ENCODE data around the gene MRPL14.
A peak's percentile ranks its signal among the peaks of the same experiment; 100 is the strongest.
"Not testable (repeated sequence)": the region's sequence is repeated elsewhere in the genome, so short reads cannot be mapped to it uniquely, and the experiment has no call there.

The MRPL14 gene

DNA sequence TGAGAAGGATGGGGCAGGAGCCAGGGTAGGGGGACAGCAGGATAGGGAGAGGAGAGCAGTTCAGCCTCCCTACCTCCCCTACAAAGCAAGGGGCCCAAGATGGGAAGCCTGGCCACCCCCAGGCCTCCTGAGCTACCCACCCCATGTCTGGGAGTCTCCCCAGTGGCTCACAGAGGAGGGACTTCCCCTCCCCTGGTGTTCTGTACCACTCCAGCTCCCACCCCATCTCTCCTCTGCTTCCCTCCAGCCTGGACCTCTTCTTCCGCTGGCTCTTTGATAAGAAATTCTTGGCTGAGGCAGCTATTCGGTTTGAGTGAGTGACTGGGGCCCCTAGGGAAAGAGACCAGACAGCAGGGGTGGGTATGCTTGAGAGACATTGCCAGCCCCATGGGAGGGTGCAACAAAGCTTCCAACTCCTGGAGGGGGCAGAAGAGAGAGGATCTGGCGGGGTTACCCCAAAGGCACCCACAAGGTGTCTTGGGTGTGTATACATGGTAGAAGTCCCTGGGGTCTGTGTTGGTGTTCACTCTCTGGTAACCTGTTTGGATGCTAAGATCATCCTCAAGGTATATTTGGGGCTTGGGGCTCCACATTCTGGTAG lies 23.2 kb upstream of the MRPL14 start:
- DNase-seq: no peak

DNA sequence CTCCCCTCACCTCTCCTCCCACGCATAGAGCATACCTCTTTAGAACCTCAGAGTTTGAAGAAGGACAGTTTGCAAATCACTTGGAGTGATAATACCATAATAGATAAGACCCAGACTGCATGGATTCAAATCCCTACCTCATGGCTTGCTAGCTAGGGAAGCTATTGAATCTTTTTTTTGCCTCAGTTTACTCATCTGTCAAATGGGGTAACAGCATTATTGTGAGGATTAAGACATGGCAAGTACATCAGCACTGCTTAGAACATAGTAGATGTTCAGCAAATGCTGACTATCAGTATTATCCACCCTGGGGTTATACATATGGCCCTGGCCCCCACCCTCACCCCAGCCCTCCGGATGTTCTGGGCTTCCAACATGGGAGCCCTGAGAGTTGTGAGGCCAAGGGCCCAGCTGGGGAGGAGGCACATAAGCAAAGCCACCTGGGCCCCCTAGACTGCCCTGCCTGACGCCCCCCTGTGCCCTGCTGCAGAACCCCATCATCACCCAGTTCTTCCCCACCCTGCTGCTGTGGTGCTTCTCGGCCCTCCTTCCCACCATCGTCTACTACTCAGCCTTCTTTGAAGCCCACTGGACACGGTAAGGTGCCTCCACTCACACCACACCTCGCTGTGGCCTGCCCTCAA lies 22.2 kb upstream of the MRPL14 start:
- no peak for DNase-seq

DNA sequence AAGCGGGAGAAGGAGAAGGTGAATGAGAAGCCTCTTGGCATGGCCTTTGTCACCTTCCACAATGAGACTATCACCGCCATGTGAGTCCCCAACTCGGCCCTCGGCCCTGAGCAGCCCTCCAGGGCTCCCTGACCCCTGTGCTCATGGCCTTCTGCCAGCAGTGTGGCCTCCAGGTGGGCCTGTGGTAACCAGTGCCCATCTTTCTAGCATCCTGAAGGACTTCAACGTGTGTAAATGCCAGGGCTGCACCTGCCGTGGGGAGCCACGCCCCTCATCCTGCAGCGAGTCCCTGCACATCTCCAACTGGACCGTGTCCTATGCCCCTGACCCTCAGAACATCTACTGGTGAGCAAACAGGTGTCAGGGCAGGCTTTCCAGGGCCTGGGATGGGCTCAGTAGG lies 21.1 kb upstream of the MRPL14 start:
- no peak for DNase-seq

DNA sequence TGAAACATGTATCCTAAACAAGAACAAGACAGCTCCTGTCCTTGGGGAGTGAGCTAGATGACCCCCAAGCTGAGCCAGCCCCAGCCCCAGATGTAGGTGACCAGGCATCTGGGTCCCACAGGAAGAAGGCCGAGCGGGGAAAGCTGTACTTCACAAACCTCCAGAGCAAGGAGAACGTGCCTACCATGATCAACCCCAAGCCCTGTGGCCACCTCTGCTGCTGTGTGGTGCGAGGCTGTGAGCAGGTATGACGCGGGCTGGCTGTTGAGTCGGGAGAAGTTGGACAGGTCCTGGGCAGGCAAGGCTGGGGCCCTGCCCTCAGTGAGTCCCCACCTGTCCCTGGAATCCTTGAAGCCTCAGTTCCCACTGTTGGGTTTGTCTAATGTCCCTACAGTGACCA lies 20.0 kb upstream of the MRPL14 start:
- DNase-seq: no peak

DNA sequence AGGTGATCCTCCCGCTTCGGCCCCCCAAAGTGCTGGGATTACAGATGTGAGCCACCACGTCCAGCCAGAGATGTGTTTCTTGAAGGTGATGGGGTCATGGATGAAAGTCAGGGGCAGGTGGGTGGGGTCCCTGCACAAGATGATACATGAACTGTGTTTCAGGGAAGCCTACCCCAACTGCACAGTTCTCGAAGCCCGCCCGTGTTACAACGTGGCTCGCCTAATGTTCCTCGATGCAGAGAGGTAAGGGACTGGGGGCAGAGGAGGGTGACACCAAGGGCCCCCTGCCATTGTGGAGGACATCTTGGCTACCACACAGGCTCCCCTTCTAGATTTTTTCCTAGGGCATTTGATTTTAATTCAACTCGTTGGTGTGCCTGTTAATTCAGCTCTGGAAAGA lies 19.4 kb upstream of the MRPL14 start:
- DNase-seq: no peak

DNA sequence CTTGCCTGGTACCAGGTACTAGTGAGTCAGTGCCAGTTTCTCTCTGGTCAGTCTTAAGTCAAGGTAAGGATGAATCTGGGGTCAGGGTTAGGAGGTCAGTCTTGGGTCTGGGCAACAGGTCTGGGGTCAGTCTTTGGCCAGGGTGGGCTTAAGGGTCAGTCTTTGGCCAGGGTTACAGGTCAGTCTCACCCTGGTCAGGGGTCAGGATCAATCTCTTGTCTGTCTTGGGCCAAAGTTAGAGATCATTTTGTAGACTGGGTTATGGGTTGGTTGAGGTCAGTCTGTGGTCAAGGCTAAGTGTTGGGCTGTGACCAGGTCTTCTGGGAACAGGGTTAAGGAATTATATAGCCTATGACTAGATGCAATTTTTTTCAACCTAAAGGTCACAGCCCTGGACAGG lies 18.6 kb upstream of the MRPL14 start:
- no peak for DNase-seq

DNA sequence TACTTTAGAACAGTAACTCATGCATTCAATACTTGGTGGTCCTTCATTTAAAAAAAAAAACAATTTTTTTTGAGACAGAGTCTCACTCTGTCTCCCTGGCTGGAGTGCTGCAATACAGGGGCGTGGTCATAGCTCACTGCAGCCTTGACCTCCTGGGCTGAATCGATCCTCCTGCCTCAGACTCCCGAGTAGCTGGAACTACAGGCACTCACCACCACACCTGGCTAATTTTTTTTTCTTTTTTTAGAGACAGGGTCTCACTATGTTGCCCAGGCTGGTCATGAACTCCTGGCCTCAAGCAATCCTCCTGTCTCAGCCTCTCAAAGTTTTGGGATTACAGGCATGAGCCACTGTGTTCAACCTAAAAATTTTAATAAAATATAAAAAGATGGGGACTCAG lies 17.3 kb upstream of the MRPL14 start:
- DNase-seq: not testable (repeated sequence)

DNA sequence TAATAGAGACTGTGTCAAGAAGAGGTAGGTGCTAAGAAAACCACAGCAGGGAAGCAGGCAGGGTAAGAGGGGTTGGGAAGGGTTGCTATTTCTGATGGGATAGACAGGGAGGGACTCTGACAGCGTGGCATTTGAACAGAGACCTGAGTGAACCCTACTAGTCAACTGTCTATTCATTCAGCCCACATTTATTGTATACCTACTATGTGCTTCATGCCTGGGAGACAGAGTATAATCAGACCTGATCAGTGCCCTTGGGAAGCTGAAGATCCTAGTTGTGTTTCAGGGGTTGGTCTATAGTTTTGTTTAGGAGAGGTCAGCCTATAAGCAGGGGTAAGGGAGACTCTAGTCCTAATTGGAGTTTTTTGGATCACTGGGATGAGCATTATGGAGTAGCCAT lies 16.5 kb upstream of the MRPL14 start:
- DNase-seq: no peak

DNA sequence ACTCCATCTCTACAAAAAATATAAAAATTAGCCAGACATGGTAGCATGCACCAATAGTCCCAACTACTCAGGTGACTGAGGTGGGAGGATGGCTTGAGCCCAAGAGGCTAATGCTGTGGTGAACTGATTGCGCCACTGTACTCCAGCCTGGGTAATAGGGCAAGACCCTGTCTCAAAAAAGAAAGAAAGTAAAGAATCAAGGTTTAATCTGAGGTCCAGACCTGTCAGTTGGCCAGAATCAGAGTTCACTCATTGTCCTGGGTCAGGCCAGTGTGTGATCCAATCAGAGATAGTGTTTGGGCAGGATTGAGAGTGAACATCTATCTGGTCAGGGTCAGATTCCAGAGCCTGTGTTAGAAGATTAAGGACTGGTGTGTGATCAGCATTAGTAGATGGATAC lies 15.6 kb upstream of the MRPL14 start:
- DNase-seq: no peak

DNA sequence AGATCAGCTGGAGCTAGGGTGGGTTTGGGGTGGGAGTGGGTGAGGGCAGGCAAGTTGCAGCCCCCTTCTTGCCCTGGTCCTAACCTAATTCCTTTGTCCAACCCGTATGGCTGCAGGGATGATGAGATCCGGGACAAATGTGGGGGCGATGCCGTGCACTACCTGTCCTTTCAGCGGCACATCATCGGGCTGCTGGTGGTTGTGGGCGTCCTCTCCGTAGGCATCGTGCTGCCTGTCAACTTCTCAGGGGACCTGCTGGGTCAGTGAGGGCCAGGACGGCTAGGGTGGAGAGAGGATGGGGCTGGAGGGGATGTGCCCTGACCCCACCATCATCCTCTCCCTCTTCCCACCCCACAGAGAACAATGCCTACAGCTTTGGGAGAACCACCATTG lies 12.1 kb upstream of the MRPL14 start:
- DNase-seq: no peak

DNA sequence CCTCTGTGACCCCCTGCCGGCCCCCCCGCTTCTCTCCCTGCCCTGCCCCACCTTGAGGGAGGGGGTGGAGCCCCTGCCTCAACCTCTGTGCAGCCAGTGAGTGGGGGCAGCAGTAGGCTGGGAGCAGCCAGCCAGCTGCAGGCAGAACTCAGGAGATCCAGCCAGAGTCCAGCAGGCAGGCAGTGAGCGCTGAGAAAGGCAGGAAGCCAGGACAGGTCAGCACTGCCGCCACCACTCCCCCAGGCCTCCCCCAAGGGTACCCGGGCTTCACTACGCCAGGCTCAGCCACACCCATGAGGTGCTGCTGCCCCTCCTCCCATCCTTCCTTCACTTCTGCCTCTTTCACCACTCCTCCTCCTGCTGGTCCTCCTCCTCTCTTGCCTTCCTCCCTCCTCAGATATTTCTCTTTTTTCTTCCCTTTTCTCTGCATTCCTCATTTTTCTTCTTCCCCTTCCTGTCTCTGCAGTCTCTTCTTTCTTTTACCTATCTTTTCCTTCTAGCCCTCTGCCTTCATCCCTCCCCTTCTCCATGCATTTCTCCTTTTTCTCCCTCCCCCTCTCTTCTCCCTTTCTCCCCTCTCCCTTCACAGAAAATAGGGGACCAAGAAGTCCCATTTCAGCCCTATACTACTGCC lies 11.6 kb upstream of the MRPL14 start:
- DNase-seq: no peak

DNA sequence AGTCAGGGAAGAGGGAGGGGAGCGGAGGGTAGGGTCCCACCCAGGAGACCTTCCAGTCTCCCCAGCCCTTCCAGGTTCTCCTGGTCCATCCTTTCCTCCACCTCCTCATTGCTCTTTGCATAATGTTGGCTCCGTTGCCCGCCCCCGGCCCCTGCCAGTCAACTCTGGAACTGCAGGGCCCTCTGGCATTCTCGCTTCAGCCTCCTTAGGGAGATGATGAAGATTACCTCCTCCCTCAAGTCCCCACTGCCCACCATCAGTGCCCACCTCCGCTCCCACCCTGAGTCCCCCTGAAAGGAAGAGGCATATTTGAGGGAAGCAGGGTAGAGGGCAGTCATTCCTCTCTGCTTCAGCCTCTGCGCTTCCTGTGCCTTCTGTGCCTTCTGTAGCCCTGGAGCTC lies 8.6 kb upstream of the MRPL14 start:
- no peak for DNase-seq

DNA sequence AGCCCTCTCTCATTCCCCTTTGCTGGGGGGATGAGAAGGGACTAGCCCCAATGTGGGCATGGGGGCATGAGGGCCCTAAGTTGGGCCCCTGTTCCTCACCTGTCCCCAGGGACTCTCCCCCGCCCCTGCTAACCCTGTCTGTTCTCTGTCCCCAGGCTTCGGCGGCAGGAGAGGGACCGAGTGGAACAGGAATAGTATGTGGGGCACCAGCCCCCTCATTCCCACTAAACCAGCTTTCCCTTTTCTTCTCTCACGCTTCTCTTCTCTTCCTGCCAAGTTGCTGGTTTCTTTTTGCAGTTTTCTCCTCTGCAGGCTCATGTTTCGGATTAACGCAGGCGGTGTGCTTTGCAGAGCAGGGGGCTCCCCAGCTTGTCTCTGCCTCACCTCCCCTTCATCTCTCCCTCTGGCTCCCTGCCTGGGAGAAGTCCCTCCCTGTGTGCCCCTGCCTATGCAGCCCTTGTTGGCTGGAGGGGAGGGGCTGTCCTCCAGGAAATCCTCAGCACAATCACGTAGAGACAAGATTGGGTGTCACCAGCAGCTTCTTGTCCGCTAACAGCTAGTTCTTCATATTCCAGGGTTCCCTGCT lies 8.0 kb upstream of the MRPL14 start:
- DNase-seq: peak in 4 of 56 donors; percentile 6 to 24 (median 18)

DNA sequence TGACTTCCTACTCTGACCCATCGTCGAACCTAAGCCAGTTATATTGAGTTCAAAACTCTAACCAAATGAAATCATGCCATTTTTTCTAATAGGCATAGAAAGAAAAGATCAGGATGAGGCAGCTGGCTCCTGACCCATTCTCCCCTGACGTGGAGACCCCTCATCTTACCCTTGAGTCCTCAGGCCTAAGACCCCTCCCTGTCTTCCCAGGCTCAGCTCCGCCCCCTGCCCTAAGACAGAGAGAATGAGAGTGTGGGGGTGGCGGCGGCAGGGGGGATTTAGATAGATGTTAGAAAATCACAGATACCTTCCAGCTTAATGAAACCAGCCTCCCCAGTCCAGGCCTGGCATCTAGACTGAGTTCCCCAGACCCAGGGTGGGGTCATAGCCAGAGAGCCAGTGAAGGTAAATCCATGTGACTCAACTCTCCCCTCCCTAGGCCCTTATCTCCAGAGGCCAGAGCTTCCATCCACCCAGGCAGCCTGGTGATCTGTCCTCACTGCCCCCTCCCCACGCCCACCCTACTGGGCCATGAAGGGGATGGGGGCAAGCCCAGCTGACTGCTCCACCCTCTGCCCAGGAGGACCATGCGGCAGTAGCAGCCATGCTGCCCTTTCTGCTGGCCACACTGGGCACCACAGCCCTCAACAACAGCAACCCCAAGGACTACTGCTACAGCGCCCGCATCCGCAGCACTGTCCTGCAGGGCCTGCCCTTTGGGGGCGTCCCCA lies 6.9 kb upstream of the MRPL14 start:
- DNase-seq: no peak

DNA sequence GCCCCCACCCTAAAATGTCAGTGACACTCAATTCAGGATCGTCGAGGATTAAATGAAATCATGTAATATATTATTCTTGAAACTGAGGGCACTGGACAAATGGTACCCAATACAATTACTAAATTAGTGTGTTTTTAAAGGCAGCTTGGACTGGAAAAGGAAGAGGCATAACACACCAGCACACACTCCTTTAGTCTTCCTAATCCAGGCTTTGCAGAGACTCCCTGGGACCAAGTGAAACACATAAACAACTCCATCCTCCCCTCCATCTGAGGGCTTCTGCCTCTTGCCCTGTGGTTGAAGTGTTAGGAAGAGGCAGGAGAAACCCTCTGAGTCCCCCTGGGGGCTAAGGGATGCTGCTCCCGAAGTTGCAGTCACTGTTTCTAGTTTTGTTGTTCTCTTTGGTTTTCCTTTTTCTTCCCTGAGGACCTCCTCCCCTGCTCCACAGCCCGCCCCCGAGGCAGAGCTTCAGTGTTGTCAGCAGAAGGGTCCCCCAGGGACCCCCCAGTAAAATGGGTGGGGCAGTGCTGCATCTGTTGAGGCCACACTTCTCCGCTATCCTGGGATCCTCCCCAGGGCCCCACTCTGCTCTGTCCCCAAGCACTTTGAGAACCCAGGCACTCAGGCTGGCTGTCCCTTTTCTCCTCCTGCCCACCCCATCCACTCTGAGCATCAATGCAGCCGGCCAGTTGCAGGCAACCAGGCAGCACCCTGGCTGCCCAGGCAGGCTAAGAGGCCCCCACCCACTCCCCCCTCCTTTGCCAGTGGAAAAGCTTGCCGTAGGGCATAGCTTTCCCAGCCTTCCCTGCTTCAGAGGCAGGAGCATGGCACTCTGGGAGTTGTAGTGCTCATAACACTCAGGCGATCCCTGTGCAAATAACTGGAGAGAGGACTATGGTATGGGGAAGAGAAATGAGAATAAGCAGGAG lies 6.0 kb upstream of the MRPL14 start:
- peak in 45 of 56 donors; percentile 6 to 77 (median 48) for DNase-seq

DNA sequence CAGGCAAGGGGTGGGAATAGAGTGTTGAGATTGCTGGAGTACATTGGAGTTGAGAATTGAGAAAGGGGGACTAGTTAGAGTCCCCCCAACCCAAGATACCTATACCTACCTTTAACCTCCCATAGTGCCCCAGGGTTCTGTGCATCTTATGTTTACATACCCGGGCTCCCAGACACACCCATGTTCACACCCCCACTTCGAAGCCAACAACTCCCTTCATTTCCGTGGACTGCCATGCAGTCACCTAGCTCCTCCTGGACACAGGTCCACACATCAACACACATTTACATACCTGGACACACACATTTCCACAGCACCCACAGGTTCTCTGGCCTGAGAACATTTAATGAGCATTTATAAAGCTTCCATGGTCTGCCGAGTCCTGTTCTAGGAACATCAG lies 5.2 kb upstream of the MRPL14 start:
- DNase-seq: no peak

DNA sequence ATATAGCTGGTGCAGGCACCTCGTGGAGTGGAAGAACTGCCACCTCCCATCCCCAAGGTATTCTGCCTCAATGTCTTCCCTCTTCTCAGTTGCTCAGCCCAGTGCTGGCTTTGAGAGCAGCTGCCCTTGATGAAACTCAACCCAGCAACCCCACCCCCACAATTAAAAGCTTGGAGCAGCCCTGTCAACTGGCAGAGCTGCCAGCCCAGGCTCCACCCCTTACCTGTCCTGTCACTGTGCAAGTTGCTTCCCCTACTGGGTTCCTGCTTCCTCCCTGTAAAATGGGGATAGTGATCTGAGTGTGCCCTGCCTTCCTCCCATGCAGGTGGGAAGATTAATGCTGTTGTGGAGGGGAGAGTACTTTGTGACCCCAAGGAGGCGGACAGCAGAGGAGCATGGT lies 4.6 kb upstream of the MRPL14 start:
- no peak for DNase-seq

DNA sequence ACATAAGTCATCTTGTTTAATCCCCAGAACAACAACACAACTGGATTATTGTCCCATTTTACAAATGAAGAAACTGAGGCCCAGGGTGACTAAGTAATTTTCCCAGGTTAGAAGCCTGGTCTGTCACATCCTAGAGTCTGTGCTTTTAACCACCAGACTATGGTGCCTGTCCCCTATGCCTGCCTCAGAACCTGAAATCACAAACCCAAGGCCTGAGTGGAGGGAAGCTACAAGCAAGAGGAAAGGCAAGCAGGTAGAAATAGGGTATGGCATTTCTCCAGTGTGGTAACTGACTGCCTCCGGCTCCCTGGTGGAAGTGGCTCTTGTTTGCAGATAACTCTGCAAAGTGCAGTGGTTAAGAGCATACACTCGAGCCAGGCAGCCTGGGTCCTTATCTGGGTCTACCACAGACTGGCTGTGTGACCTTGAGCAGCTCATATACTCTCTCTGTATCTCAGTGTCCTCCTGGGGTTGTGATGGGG lies 2.6 kb upstream of the MRPL14 start:
- no peak for DNase-seq

DNA sequence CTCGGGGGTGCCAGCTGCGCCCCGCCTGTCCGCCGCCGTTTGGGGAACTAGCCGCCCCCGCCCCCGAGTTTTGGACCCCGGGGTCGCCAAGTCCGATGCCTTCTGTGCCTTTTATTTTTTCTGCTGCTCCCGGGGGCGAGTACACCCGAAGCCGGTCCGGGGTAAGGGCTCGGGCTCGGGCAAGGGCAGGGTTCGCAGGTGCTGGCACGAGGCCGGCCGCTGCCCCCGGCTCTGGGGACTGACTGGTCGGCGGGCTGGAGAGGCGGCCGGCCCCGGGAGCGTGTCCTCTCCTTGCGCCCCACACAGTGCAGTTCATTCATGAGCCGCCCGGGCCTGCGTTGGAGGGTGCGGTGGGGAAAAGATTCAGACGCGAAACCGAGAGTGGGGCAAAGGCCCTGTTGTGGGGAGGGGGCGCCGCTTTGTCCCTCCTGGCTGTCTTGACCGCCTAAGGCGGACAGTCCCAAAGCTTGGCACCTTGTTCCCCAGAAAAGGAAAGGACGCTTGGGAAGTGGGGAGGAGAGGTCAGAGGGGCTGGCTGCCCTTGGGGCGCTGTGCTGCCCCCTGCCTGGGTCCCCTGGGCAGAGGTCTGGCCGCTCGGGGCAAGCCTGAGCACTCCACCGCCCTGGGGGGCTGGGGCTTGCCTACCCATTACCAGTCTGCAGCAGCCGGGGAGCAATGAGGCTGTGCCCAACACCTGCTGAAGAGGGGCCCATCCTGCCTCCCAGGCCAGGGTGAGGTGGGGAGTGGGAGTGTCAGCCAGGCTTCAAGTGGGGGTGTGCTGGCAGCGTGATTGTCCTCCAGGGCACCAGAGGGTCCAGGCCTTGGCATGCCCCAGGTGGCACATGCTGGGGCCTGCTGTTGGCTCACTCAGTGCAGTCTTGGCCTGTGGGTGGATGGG lies 1.0 kb upstream of the MRPL14 start:
- peak in 16 of 56 donors; percentile 8 to 45 (median 28) for DNase-seq

Data from amygdala (tissue), 56 donors.